ENCODE data around the gene NTMT1. TPM values are rescaled to one million over a fixed set of nuclear protein-coding genes. Genes with fewer than 3 reads are reported as not detected.
A peak's percentile ranks its signal among the peaks of the same experiment; 100 is the strongest.

NTMT1 gene, protein sequence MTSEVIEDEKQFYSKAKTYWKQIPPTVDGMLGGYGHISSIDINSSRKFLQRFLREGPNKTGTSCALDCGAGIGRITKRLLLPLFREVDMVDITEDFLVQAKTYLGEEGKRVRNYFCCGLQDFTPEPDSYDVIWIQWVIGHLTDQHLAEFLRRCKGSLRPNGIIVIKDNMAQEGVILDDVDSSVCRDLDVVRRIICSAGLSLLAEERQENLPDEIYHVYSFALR
- total RNA-seq (10 to 100 TPM; 65.5 to 68.9 TPM), polyA plus RNA-seq (48.6 TPM)

DNA sequence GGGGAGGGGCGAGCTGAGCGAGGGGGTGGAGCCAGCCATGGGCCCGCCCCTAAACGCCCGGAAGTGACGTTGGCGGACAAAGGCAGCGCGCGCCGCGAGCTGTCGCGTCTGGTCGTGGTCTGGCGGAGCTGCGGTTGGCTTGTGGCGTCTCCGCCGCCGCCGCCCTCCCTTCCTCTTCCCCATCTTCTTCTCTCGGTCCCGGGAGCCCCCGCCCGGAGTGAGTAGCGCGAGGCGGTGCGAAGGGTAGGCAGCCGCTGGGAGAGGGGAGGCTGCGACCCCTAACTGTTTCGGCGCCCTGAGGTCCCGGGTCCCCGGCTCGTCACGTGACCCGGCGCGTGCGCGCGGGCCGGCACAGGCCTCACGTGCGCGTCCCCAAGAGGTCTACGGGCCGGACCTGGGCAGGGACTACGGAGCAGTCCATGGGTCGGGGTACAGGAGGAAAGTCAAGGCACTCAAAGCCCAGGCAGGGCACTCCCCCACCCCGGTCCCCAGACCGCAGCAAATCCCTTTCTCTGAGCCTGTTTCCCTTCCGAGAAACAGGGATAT is at the start of gene NTMT1:
Gene NTMT1, plus strand, starts transcription at position 85 of the 546 bp plus-strand sequence. CDS start 6,541 bp downstream, outside the sequence.
- H3K4me3 ChIP-seq (ENCODE audit: low read length) = peak within 1 kb of the TSS; percentile 100
- POLR2A ChIA-PET = interaction anchor here (0.5 to 2.3 kb wide), 13 partner anchors 15 to 1264 kb away, joined by 3 to 14 read pairs (median 6); partner anchors contain the start of genes ASB6 and IER5L
- no peaks in the 10 kb centered on the region for H3K36me3 ChIP-seq (ENCODE audit: insufficient read depth, low read length)
- DNase-seq = peak; percentile 82 to 93 (median 89)
- peaks cover 54% of the 10 kb centered on the region for H3K4me1 ChIP-seq (ENCODE audit: insufficient read depth, low read length)
- no peaks in the 10 kb centered on the region for H3K9me3 ChIP-seq (ENCODE audit: low read length)
- peaks cover 8% of the 10 kb centered on the region for H3K27me3 ChIP-seq (ENCODE audit: insufficient read depth, low read length, poor library complexity, severe bottlenecking)
- Mint-ChIP-seq H3K36me3 (peaks cover 0 to 31% (median 0%) of the 10 kb centered on the region in 3 donors), H3K9me3 (no peaks in the 10 kb centered on the region), H3K27me3 (peaks cover 6 to 11% of the 10 kb centered on the region in 2 donors), H3K4me3 (peak within 1 kb of the TSS; percentile 82 to 93 (median 89)), H3K27ac (peak within 1 kb of the TSS; percentile 86 to 99 (median 97)), H3K4me1 (peaks cover 48 to 63% (median 62%) of the 10 kb centered on the region in 3 donors)
- CTCF ChIA-PET = interaction anchor here (0.7 to 9.9 kb wide), 13 partner anchors 15 to 493 kb away, joined by 3 to 75 read pairs (median 4); partner anchors contain the start of genes ASB6 and IER5L
- peak within 1 kb of the TSS; percentile 97 for H3K27ac ChIP-seq (ENCODE audit: low read depth, low read length)

DNA sequence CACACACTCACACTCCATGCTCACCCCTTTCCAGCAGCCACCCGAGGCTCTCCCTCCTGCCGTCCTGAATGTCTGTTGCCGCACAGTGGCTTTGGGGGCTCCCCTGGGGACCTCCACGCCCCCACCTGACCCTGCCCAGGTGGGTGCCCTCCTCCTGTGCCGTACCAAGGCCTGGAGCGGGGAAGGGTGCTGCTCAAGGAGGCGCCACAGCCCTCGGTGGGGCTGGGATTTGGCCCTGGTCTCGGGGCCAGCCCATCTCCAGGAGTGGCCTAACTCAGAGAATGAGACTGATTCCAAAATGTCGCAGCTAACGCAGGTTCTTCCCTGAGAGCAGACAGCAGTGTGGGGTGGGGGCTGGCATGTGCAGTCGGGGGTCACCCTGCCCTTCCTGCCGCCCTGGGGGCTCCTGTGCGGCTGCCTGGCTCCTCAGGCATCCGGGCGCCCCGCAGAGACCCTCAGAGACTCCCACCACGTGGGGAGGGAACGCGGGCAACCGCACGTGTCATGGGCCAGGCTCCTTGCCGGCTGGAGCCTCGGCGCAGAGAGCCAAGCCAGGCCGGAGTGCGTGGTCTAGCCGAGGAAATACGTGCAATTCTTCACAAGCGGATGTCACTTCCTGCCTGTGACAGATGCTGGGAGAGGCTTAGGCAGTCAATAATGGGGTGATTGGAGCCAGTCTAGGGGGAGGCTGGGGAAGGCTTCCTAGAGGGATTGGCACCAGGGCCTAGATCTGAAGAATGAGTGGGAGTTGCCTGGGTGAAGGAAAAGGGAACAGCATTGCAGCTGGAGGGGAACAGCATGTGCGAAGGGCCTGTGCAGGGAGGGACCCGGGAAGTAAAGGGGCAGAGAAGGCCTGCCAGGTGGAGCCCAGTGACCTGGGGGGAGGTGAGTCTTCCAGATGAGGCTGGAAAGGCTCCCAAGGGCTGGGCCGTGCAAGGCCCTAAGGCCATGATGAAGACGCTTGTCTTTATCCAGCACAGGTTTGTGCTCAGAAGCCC is 49.1 kb upstream of the NTMT1 start:
- Histone ChIP-seq H3K4me1 (ENCODE audit: insufficient read depth, low read length) (peaks cover 15% of the 10 kb centered on the region), H3K36me3 (ENCODE audit: insufficient read depth, low read length) (no peaks in the 10 kb centered on the region), H3K27me3 (ENCODE audit: insufficient read depth, low read length, poor library complexity, severe bottlenecking) (no peaks in the 10 kb centered on the region), H3K4me3 (ENCODE audit: low read length) (no peak overlapping the region), H3K9me3 (ENCODE audit: low read length) (no peaks in the 10 kb centered on the region), H3K27ac (ENCODE audit: low read depth, low read length) (no peak overlapping the region)
- POLR2A ChIA-PET = no interaction called here
- peaks cover 20 to 25% (median 23%) of the 10 kb centered on the region in 3 donors for H3K4me1 Mint-ChIP-seq
- peaks cover 0 to 7% (median 2%) of the 10 kb centered on the region in 3 donors for H3K36me3 Mint-ChIP-seq
- CTCF ChIA-PET = no interaction called here
- peak overlapping the region in 1 of 8 donors; percentile 27 for H3K27ac Mint-ChIP-seq
- H3K27me3 Mint-ChIP-seq = peaks cover 1 to 3% of the 10 kb centered on the region in 2 donors
- H3K4me3 Mint-ChIP-seq = no peak overlapping the region
- no peaks in the 10 kb centered on the region for H3K9me3 Mint-ChIP-seq
- no peak for DNase-seq

DNA sequence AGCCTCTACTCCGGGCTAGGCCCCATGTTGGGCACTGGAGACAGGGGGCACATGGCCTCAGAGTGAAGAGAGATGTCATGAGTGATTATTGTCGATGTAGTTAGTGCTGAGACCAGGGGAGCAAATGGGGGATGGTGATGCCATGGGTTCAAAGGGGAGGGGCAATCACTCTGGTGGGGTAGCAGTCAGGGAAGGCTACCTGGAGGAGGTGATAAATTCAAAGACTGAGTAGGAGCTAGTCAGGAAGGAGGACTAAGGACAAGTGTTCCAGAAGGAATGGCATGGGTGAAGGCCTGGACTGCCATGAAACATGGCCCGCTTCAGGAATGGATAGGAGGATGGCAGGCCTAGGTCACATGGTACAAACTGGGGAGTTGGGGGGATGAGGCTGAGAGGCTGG is 46.7 kb upstream of the NTMT1 start:
- no peak overlapping the region for H3K27ac ChIP-seq (ENCODE audit: low read depth, low read length)
- Mint-ChIP-seq H3K27me3 (peaks cover 0 to 3% of the 10 kb centered on the region in 2 donors), H3K27ac (peak overlapping the region in 1 of 8 donors; percentile 36), H3K4me1 (peaks cover 40 to 49% (median 46%) of the 10 kb centered on the region in 3 donors), H3K36me3 (no peaks in the 10 kb centered on the region), H3K4me3 (peak overlapping the region in 1 of 7 donors; percentile 25), H3K9me3 (no peaks in the 10 kb centered on the region)
- ChIA-PET POLR2A (interaction anchor here (1.3 kb wide), 1 partner anchor 196 kb away, joined by 3 read pairs; no protein-coding TSS in a partner anchor), CTCF (interaction anchor here (1.0 to 1.5 kb wide), 2 partner anchors 8 to 405 kb away, joined by 3 to 6 read pairs; no protein-coding TSS in a partner anchor)
- no peaks in the 10 kb centered on the region for H3K27me3 ChIP-seq (ENCODE audit: insufficient read depth, low read length, poor library complexity, severe bottlenecking)
- no peak overlapping the region for H3K4me3 ChIP-seq (ENCODE audit: low read length)
- H3K36me3 ChIP-seq (ENCODE audit: insufficient read depth, low read length) = no peaks in the 10 kb centered on the region
- peaks cover 26% of the 10 kb centered on the region for H3K4me1 ChIP-seq (ENCODE audit: insufficient read depth, low read length)
- DNase-seq = no peak
- H3K9me3 ChIP-seq (ENCODE audit: low read length) = no peaks in the 10 kb centered on the region

DNA sequence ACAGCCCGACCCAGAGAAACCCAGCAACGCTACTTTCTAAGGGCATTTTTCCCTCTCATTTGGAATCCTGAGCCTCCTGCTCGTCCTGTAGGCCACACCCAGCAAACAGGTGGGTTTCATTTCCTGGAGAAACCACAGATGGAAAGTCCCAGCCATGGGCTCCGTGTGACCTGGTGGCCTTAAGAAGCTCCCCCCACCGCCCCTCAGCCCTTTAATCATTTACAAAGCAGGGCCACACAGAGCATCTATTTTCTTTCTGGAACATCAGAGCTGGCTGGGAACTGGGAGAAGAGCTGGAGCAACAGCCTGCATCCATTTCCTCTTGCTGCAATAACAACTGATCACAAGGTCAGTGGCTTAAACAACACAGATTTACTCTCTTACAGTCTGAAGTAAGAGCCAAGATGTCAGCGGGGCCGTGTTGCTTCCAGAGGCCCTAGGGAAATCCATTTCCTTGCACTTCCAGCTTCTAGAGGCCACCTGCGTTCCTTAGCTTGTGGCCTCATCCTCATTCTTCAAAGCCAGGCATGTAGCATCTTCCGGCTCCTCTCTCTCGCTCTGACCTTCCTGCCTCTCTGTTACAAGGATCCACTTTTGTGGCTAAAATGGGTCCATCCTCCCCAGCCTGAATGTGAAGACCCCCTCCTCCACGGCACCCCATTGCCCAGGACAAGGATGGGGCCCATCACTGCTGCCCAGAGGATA is 45.6 kb upstream of the NTMT1 start:
- Mint-ChIP-seq H3K27me3 (peaks cover 0 to 3% of the 10 kb centered on the region in 2 donors), H3K27ac (peak overlapping the region in 3 of 8 donors; percentile 38 to 76 (median 56)), H3K4me3 (peak overlapping the region in 6 of 7 donors; percentile 11 to 60 (median 34)), H3K4me1 (peaks cover 47 to 57% (median 51%) of the 10 kb centered on the region in 3 donors), H3K36me3 (no peaks in the 10 kb centered on the region), H3K9me3 (no peaks in the 10 kb centered on the region)
- Histone ChIP-seq H3K4me3 (ENCODE audit: low read length) (peak overlapping the region; percentile 20), H3K9me3 (ENCODE audit: low read length) (no peaks in the 10 kb centered on the region), H3K36me3 (ENCODE audit: insufficient read depth, low read length) (no peaks in the 10 kb centered on the region), H3K27me3 (ENCODE audit: insufficient read depth, low read length, poor library complexity, severe bottlenecking) (no peaks in the 10 kb centered on the region), H3K27ac (ENCODE audit: low read depth, low read length) (no peak overlapping the region), H3K4me1 (ENCODE audit: insufficient read depth, low read length) (peaks cover 31% of the 10 kb centered on the region)
- ChIA-PET POLR2A (interaction anchor here (1.3 kb wide), 1 partner anchor 197 kb away, joined by 3 read pairs; no protein-coding TSS in a partner anchor), CTCF (interaction anchor here (1.0 to 1.5 kb wide), 2 partner anchors 9 to 406 kb away, joined by 3 to 6 read pairs; no protein-coding TSS in a partner anchor)
- peak in 1 of 5 donors; percentile 15 for DNase-seq

DNA sequence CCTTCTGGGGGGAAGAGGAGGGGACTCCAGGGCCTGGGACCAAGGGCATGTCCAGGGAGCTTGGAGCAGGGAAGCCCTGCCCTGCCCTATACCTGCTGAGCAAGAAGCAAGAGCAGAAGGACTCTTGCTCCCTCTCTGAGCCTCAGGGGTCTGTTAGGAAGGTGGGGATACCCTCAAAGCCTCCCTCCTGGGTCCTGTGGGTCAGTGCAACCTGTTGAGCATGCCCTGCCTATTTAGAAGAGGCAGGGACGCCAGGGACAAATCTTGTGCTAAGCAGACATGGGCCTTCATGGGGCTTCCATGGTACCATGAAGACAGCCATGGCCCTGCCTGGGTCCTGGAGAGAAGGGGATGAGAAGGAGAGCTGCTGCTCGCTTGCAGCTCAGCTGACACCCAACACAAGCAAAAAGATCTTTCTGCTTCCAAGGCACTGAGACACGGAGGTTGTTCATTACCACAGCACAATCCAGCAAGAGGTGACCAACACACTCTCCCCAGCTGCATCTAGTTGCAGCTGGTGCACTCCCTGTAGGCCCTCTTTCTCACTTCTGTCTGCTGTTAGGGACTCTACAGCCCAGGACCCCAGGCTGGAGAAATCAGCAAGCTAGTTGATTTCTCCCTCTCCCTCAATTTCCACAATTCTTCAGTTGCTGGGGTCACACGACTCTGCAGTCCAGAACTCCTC is 44.3 kb upstream of the NTMT1 start:
- Histone ChIP-seq H3K4me1 (ENCODE audit: insufficient read depth, low read length) (peaks cover 35% of the 10 kb centered on the region), H3K4me3 (ENCODE audit: low read length) (no peak overlapping the region), H3K36me3 (ENCODE audit: insufficient read depth, low read length) (no peaks in the 10 kb centered on the region), H3K9me3 (ENCODE audit: low read length) (no peaks in the 10 kb centered on the region), H3K27ac (ENCODE audit: low read depth, low read length) (no peak overlapping the region), H3K27me3 (ENCODE audit: insufficient read depth, low read length, poor library complexity, severe bottlenecking) (no peaks in the 10 kb centered on the region)
- Mint-ChIP-seq H3K27me3 (peaks cover 0 to 3% of the 10 kb centered on the region in 2 donors), H3K27ac (peak overlapping the region in 2 of 8 donors; percentile 17 to 74), H3K4me1 (peaks cover 53 to 62% (median 58%) of the 10 kb centered on the region in 3 donors), H3K36me3 (no peaks in the 10 kb centered on the region), H3K9me3 (no peaks in the 10 kb centered on the region), H3K4me3 (no peak overlapping the region)
- CTCF ChIA-PET = no interaction called here
- DNase-seq = no peak
- POLR2A ChIA-PET = no interaction called here

DNA sequence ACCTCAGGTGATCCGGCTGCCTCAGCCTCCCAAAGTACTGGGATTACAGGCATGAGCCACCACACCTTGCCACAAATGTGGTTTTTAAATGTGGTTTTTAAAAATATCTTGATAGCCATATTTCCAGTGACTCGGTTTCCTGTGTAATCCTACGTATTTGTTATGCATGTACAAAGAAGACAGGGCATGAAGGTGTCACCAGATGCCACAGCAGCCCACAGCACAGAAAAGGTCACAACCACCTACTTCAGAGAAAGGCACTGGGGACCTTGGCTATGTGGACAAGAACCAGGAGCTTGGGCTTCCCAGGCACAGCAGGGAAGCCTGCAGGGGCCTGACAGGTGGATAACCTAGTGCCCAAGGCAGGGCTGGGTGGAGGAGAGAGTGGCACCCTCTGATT is 43.1 kb upstream of the NTMT1 start:
- ChIA-PET POLR2A (no interaction called here), CTCF (interaction anchor here (0.8 to 2.6 kb wide), 3 partner anchors 14 to 444 kb away, joined by 3 to 7 read pairs (median 3); no protein-coding TSS in a partner anchor)
- Histone ChIP-seq H3K27ac (ENCODE audit: low read depth, low read length) (no peak overlapping the region), H3K27me3 (ENCODE audit: insufficient read depth, low read length, poor library complexity, severe bottlenecking) (no peaks in the 10 kb centered on the region), H3K36me3 (ENCODE audit: insufficient read depth, low read length) (no peaks in the 10 kb centered on the region), H3K4me1 (ENCODE audit: insufficient read depth, low read length) (peaks cover 39% of the 10 kb centered on the region), H3K9me3 (ENCODE audit: low read length) (no peaks in the 10 kb centered on the region), H3K4me3 (ENCODE audit: low read length) (no peak overlapping the region)
- peaks cover 0 to 5% of the 10 kb centered on the region in 2 donors for H3K27me3 Mint-ChIP-seq
- no peaks in the 10 kb centered on the region for H3K9me3 Mint-ChIP-seq
- DNase-seq = no peak
- no peak overlapping the region for H3K4me3 Mint-ChIP-seq
- H3K36me3 Mint-ChIP-seq = no peaks in the 10 kb centered on the region
- peak overlapping the region in 3 of 8 donors; percentile 35 to 66 (median 47) for H3K27ac Mint-ChIP-seq
- H3K4me1 Mint-ChIP-seq = peaks cover 61 to 69% (median 67%) of the 10 kb centered on the region in 3 donors
